Kidney capillary endothelial cell (primary cell): ENCODE results near the gene CREBRF.
"Not testable (repeated sequence)": the region's sequence is repeated elsewhere in the genome, so short reads cannot be mapped to it uniquely, and the experiment has no call there.

Source experiments
- DNase-seq: peaks from one replicate; pipeline ENCODE4 v3.0.0-alpha.2; 2018; ENCODE audit warnings: low spot score

Gene CREBRF

DNA sequence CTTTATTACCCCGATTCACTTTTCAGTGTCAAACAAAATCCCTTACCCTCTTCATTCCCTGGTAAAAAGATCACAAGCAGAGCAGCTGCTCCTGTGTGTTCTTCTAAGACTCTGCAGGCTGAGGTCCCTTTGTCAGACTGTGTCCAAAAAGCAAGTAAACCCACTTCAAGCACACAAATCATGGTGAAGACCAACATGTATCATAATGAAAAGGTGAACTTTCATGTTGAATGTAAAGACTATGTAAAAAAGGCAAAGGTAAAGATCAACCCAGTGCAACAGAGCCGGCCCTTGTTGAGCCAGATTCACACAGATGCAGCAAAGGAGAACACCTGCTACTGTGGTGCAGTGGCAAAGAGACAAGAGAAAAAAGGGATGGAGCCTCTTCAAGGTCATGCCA, 34.5 kb downstream of the CREBRF start:
- DNase-seq, result no peak

DNA sequence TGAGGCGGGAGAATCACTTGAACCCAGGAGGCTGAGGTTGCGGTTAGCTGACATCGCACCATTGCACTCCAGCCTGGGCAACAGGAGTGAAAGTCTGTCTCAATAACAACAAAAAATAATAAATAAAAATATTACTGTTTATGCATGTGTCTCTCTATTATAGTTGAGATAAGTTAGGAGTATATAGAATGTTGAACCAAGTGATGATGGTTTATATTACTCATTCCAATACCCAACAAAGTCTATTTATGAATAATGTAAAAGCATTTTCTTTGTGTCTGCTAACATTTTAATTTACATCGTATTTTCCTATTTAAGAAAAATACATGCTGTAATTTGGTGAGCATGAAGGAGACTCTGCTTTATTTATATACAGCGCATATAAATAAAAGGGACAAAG, 35.8 kb downstream of the CREBRF start:
- DNase-seq, result no peak

DNA sequence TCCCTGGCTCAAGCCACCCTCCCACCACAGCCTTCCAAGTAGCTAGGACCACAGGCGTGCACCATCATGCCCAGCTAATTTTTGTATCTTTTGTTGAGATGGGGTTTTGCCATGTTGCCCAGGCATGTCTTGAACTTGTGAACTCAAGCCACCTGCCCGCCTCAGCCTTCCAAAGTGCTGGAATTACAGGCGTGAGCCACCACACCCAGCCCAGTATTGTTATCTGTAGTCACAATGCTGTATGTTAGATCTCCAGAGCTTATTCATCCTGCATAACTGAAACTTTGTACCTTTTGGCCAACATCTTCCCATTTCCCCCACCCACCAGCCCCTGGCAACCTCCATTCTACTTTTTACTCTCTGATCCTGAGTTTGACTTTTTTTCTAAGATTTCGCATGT, 37.5 kb downstream of the CREBRF start:
- no peak for DNase-seq

DNA sequence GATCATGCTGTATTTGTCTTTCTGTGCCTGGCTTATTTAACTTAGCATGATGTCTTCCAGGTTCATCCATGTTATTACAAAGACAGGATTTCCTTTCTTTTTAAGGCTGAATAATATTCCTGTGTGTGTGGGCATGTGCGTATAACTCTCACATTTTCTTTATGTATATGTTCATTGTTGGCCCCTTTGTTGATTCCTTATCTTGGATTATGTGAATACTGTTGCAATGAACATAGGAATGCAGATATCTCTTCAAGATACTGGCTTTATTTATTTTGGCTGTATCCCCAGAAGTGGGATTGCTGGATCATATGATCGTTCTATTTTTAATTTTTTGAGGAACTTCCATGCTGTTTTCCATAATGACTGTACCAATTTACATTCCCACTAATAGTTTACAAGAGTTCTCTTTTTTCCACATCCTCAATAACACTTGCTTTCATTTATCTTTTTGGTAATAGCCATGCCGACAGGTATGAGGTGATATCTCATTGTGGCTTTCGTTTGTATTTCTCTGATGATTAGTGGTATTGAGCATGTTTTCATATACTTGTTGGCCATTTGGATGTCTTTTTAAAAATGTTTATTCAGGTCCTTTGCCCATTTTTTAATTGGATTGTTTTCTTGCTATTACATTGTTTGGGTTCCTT, 38.0 kb downstream of the CREBRF start:
- no peak for DNase-seq

DNA sequence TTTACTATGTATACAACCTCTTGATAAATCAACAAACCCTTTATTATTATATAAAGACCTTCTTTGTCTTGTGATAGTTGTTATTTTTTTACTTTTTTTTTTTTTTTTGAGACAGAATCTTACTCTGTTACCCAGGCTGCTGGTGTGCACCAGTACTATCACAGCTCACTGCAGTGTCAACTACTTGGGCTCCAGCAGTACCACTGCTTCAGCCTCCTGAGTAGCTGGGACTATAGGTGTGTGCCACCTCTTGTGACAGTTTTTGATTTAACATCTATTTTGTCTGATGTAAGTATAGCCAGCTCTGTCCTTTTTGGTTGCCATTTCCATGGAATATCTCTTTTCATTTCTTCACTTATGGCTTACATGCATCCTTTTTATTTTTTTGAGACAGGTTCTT, 42.6 kb downstream of the CREBRF start:
- DNase-seq, result no peak

DNA sequence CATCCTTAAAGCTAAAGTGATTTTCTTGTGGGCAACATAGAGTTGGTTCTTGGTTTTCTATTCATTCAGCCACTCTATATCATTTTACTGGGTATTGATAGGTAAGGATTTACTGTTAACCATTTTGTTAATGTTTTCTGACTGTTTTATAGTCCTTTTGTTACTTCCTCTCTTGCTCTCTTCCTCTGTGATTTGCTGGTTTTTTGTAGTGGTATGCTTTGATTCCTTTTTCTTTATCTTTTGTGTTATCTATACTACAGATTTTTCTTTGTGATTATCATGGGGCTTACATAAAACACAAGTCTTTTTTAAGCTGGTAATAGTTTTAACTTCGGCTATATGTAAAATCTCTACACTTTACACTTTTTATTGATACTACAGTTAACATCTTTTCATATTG, 43.3 kb downstream of the CREBRF start:
- DNase-seq, result no peak

DNA sequence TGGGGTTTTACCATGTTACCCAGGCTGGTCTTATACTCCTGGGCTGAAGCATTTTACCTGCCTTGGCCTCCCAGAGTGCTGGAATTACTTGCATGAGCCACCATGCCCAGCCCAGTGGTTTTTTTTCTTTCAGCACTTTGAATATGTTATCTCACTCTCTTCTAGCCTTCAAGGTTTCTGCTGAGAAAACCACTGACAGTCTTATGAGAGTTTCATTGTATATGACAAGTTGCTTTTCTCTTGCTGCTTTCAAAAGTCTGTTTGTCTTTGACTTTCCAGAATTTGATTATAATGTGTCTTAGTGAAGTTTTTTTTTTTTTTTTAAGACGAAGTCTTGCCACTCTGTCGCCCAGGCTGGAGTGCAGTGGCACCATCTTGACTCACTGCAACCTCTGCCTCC, 45.1 kb downstream of the CREBRF start:
- no peak for DNase-seq

DNA sequence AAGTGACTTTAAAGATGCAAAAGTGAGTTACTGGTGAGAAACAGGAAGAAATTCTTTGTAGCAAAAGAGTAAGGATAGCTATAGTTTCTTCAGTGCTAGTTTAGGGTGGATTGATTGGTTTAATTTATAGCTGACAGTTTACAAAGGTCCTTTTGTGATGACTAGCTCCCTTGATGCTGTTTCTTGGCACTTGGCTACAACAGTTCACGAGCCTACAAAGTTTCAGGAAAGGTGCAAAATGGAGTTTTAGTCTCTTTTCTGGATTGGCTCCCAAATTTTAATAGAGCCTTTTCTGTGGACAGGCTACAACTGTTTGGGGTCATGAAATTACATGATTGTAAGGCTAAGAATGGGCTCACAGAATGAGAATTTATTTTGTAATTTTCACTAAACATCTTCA, 47.3 kb downstream of the CREBRF start:
- no peak for DNase-seq

DNA sequence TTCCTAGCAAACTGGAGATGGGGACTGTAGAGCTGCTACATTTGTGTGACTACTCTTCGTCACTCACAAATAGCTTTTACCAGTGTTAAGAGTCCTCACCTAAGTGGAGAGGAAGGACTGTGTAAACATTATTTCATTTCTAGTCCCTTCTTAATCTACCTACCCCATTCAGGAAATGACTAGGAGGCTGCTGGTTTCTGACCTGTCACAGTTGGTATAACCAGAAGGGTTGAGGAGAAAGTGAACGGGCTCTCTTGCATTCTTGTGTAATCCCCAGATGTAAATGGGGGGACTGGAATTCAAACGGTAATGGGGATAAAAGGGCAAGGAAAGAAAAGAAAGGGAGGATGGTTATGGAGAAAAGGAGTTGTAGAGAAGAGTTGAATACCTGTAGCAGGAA, 52.8 kb downstream of the CREBRF start:
- no peak for DNase-seq

DNA sequence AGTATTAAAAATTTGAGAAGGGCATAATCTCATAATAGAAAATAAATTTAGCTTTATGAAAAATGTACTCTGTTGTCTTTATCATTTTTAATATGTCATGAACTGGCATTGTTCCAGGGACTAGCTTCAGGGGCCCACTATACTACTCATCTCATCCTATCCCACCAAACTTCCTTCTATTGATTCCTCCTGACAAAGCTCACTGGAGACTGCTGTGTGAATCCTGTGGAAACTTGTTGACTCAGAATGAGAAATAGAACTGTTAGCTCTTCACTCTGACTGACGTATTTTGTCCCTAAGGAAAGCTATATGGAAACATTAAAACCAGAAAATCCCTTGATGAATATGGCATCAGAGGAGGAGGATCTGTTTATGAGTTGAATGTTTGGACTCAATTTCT, 58.4 kb downstream of the CREBRF start:
- DNase-seq, result peak; percentile 24

DNA sequence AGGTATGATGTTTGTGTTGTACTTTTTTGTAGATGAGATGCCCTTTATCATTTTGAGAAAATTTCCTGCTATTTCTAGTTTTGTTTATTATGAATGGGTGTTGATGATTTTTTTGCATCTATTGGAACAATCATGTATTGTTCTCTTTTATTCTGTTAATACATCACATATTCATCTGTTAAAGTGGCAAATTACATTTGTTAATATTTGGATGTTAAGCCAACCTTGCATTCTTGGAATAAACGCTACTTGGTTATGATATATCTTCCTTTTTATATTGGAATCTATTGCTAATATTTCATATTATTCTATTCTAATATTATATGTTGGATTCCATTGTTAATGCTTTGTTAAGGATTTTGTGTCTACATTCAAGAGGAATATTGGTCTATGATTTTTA, 63.6 kb downstream of the CREBRF start:
- no peak for DNase-seq

DNA sequence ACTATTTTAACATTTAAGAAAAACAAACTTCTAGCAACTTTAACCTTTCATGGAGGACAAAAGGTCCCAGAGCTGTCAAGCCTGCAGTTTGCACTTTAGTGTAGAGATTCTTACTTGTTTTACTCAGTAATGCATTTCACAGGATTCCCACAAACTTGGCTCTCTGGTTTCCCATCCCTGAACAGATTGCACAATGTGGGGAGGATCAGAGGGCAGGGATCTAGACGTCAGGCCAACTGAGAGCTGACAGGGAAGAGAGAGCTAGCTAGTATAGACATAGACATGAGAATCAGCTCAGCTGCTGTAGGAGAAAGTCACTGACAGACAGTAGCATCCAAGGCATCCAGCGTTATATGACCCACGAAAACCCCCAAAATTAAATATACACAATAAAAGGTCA, 67.3 kb downstream of the CREBRF start:
- no peak for DNase-seq

DNA sequence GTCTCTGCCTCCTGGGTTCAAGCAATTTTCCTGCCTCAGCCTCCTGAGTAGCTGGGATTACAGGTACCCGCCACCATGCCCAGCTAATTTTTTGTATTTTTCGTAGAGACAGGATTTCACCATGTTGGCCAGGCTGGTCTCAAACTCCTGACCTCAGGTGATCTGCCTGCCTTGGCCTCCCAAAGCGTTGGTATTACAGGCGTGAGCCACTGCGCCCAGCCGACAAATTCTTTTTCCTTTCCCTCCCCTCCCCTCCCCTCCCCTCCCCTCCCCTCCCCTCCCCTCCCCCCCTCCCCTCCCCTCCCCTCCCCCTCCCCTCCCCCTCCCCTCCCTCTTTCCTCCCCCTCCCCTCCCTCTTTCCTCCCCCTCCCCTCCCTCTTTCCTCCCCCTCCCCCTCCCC, 76.0 kb downstream of the CREBRF start:
- not testable (repeated sequence) for DNase-seq

DNA sequence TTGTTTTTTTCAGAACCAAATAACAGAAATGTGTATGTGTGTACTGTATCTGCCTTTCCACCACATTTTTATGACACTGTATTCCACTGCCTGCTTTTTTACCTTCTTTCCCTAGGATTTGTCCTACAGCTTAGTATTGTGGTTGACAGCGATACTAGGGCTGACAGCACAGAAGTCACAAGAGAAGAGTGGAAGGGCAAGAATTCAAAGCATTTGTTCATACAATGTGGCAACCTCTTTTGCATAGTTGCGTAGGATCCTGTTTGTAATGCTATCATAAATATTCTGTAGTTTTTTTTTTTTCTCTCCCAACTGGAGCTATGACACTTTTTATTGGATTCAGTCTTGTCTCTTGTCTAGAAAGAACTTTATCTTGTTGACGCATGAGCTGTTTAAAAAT, 82.6 kb downstream of the CREBRF start:
- DNase-seq, result no peak

DNA sequence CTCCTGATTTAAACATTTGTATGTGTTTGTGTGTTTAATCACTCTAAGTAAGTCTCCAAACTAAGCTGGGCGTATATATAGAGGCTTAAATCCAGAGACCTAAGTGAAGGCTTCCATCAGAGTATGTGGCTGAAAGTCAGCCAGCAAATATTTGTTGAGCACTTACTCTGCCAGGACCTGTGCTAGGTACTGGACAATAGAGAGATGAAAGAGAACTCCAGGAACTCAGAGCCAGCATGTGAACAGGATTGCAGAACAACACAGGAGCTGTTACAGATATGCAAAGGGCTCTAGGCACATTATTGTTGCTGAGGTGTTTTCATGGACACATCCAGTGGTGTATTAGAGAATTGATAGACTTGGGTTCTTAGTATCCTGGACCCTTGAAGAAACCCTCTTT, 83.5 kb downstream of the CREBRF start:
- no peak for DNase-seq

DNA sequence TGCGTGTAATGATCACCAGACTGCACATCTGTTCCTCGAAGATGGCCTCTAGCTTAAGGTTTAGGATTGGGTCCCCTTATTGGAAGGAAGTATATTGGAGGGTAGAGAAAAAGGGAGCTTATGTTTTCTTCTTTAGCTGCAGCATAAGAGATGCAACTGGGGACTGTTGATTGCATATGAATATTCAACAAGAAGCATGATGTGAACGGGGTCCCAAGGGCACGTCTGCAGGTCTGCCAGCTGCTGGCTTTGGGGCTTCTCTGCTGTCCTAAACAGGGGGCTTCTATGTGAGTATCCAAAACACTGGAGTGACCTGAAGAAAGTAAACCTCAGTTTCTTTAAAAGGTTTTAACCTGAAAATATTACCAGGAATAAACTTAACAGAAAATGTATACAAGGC, 84.6 kb downstream of the CREBRF start:
- DNase-seq, result no peak

DNA sequence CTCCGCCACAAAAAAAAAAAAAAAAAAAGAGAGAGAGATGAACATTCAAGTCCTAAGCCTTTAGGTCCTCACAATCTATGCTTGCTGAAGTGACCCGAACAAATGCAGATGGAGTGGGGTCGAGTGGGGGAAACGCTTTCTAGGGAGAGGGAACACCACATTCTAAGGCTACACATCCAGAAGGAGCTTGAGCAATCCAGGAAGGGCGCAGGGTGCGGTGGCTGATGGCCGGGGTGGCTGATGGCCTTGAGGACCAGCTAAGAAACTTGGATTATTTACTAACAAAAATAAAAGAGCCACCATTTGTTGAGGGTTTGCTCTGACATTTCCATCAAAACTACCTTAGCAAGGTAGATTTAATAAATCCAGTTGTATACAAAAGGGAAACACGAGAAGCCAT, 87.4 kb downstream of the CREBRF start:
- DNase-seq, result no peak

DNA sequence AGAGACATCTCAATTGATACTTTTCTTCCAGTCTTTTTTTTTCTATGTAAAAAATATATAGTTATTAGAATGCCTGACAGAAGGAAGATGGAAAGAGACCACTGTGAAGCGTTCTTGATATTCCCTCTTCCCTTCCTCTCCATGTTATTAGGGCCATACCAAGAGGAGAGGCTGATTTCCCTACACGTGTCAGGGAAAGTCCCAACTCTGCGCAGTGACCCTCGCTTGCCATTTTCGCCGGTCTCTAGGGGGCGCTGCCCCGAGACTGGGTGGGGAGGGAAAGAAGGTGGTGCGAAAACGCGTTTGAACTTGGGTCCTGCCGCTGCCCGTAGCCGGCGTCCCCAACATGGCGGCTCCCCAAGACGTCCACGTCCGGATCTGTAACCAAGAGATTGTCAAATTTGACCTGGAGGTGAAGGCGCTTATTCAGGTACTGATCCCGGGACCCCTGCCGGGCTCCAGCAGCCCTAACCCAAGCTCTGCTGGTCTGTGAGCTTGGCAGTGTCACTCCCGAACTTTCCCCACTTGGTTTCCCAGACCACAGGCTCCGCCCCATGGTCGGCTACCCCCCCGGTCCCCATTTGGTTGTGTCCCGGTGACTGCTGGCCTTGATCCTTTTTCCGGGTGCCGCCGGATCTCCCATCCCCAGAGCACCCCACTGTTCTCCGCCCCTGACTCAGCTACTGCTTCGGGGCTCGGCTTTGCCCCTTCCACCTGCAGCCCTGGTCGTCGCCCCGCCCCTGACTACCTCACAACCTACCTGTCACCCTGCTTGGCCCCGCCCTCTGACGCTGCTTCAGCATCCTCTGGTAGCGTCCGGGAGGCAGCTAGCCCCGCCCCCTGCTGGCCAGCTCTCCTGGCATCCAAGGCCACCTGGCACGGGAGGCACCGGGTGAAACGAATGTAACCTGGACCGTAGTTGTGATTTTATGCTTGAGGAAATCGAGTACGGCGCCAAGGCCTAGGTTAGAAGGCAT, 88.3 kb downstream of the CREBRF start, which contains the start of gene BNIP1:
Gene BNIP1 (plus strand): TSS at position 332 of the 977 bp plus-strand sequence. CDS start 15 bp downstream, at position 347.
- peak; percentile 91 for DNase-seq

DNA sequence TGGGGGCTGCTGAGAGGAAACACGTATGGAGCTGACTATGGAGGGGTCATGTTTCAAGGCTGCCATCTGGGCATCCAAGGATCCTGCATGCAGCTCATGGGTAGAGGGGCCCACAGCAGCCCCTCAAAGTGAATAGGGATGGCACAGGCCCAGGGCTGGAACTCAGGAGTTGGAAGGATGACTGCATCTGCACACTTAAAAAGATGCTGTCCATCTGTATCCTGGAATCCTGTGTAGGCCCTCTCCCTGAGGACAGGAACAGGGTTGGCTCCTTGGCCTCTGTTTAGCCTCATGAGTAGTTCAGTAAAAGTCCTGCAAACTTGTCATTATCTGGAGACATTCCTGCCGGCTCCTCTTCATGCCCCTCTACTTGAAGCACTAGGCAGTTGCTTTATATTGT, 92.2 kb downstream of the CREBRF start:
- DNase-seq, result no peak

DNA sequence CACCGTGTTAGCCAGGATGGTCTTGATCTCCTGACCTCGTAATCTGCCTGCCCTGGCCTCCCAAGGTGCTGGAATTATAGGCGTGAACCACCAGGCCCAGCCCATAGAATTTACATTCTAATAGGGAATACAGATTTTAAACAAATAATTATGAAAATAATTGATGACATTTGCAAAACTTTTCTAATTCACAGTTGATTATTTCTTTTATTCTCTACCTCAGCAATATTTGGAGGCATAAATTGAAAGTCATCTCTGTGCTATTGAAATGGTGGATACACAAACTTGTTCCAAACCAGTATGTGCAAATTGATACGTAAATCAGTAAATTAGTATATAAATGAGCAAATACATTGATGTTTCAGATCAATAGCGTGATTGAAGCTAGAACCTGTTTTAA, 96.4 kb downstream of the CREBRF start:
- no peak for DNase-seq

DNA sequence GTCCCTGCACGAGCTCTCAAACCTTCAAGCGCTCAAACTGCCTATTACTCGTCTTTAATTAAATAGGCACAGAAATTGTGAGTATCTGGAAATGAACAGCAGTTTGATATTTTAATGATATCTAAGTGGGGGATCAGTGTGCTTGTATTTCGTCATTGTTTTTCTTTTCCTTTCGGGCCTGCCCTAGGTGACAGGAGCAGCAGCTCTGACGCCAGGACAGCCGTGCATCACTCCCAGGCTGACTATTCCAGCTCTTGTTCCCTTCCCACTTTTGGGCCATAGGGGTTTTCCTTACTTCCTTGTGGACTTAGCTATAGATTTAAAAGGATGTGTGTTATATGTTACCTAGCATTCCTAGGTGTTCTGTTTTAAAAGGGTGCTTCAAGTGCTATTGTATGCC, 97.7 kb downstream of the CREBRF start:
- no peak for DNase-seq

DNA sequence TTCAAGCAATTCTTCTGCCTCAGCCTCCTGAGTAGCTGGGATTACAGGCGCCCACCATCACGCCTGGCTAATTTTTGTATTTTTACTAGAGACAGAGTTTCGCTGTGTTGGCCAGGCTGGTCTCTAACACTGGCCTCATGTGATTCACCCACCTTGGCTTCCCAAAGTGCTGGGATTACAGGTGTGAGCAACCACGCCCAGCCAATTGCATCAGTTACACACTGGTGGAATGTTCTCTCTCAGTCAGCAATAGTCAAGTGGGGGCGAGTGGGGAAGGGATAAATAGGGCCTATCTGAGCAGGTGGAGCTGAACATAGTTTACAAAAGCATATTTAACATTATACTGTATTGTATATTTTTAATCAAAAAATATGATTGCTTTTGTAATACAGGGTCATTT, 98.5 kb downstream of the CREBRF start:
- DNase-seq, result not testable (repeated sequence)

DNA sequence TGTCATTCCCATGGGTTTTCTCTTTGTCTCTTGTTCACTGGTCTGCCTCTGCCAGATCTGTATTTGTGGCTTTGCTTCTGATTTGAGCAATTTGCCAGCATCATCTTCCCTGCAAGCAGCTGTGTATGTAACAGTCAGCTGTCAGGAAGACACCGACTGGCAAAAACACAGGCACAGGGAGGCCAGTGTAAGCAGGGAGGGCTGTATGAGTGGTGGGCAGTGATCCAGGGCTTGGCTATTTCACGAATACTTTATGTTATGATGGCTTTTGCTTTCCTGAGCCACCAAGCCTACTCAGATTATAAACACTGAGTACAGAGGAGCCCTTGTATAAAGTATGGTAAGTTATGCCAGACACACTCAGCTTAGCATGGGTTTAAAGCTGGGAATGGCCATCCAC, 99.8 kb downstream of the CREBRF start:
- DNase-seq, result no peak
